T1000 (cell line): ENCODE results near the gene ARMH1.

Source experiments
- DNase-seq: peaks from one replicate; lab custom pipeline; 2025; ENCODE audit warnings: mixed read lengths; lab: John Stamatoyannopoulos, UW

Gene ARMH1

DNA sequence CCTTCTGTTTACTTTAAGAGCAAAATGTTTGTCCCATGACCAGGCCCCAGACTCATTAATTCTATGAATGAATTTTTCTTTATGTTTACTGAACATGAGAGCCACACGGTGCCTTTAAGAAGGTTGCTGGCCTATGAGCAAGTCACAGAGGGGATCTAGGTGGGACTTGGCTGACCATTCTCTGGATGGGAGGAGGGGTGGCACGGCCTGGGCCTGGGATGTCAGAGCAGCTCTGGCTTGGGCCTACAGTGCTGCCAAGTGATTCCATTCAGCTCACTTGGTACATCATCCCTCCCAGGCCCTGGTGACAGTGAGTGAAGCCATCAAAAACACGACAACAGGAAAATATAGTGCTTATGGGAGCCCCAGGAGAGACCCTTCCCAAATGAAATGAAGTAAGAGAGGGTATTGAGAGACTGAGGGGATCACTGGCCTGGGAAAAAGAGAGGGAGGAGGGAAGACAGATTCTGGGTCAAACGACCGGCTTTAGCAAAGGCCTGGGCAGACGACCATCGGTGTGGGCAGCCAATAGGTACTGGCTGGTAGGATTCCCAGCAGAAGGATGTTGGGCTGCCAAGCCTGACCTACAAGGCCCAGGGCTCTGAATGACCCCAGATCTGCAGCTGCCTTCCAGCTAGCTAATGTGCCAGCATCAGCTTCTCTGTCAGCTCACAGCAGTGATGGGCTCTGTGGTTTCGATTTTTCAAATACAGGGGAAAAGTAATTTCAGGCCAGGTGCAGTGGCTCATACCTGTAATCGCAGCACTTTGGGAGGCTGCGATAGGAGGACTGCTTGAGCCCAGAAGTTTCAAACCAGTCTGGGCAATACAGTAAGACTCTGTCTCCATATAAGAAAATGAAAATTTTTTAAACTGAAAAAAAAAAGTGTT lies 3.5 kb upstream of the ARMH1 start:
- DNase-seq: no peak

- DNase-seq: peak; percentile 52
Observed at GRCh38 chr1:44672254-44672955, 2.1 kb upstream of the ARMH1 start.

- DNase-seq: no peak
Observed at GRCh38 chr1:44672961-44673674, 1.4 kb upstream of the ARMH1 start.

GRCh38 chr1:44673675-44674112 lies 820 bp upstream of the ARMH1 start:
- DNase-seq: no peak

DNA sequence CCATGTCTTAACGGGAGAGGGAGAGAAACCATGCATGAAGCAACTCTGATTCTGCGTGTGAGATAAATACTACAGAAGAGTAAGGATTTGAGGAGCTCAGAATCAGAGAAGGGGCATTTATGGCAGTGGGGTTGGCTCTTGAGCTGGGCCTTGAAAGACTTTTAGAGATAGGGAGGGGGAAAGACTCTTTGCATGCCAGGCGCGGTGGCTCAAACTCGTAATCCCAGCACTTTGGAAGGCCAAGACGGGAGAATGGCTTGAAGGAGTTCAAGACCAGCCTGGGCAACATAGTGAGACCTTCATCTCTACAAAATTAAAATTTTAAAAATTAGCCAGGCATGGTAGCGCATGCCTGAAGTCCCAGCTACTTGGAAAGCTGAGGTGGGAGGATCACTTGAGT lies 672 bp downstream of the ARMH1 start:
- no peak for DNase-seq

- DNase-seq: no peak
Observed at GRCh38 chr1:44676484-44677200, 2.1 kb downstream of the ARMH1 start.

- DNase-seq: no peak
Observed at GRCh38 chr1:44677201-44677766, 2.8 kb downstream of the ARMH1 start.

- DNase-seq: no peak
Observed at GRCh38 chr1:44678120-44678519, 3.6 kb downstream of the ARMH1 start.

DNA sequence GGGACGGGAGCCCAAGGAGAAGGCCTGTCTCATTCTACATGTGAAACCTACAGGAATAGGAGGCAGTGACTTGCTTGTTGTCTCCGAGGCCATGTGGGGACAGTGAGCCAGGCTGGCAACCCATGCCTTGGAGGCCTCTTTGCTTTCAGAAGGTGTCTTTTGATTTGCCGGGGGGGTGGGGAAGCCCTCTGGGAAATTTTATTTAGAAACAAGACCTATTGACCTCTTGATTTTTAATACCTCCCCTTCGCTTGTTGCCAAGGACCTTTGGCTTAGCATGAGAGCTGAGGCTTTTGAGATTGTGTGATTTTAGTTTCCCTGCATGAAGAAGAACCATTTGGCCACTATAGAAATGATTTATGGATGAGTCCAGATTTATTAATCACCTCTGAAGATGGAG lies 4.1 kb downstream of the ARMH1 start:
- DNase-seq: no peak

GRCh38 chr1:44679468-44679867 lies 5.0 kb downstream of the ARMH1 start:
- no peak for DNase-seq

GRCh38 chr1:44681905-44682882 lies 7.7 kb downstream of the ARMH1 start:
- DNase-seq: no peak

GRCh38 chr1:44682883-44683265 lies 8.4 kb downstream of the ARMH1 start:
- DNase-seq: no peak

- no peak for DNase-seq
Observed at GRCh38 chr1:44684525-44684924, 10.0 kb downstream of the ARMH1 start.

DNA sequence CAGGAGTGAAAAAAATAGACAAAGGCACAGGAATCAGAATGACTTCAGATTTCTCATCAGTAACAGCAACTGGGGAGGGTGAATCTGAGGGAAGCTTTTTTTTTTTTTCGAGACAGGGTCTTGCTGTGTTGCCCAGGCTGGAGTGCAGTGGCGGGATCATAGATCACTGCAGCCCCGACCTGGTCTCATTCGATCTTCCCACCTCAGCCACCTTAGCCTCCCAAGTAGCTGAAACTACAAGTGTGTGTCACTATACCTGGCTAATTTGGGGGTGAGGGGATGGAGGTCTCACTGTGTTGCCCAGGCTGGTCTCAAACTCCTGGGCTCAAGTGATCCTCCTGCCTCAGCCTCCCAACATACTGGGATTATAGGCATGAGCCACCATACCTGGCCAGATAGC lies 10.7 kb downstream of the ARMH1 start:
- DNase-seq: no peak

DNA sequence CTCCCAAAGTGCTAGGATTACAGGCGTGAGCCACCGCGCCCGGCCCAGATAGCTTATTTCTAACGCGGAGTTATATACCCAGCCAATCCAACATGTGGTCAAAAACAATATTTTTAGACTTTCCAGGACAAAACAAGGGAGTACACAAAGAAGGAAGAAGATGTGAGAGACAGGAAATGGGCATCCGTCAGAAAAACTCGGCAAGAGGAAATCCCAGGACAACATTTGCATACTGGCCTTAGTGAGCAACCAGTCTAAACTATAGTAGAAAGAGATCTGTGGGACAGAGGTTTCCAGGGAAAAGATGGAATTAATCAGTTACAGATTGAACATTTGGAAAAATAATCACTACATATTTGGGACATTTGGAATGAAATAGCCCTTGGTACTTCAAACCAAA lies 11.4 kb downstream of the ARMH1 start:
- no peak for DNase-seq

DNA sequence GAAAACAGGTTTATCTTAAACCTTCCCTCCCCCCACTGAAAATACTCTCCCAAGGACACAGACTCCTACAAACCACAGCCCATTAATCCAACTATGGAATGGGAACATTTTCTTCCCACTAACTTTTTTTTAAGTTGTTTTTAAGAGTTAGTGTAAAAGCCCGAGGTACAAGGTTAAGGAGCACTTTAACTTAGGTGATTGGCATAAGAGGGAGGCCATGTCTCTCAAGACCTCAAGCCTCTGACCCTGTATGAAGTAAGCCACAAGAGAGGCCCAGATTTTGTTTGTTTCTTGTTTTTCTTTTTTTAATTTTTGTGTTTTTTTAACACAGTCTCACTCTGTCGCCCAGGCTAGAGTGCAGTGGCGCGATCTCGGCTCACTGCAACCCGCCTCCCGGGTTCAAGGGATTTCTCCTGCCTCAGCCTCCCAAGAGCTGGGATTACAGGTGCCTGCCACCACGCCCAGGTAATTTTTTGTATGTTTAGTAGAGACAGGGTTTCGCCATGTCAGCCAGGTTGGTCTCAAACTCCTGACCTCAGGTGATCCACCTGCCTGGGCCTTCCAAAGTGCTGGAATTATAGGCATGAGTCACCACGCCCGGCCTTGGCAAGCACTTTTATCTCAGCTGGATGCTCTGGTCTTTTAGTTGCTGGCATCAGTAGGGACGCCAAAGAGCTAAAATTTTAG lies 14.4 kb downstream of the ARMH1 start:
- DNase-seq: no peak

GRCh38 chr1:44689447-44689765 lies 14.9 kb downstream of the ARMH1 start:
- DNase-seq: no peak

GRCh38 chr1:44693159-44693558 lies 18.6 kb downstream of the ARMH1 start:
- DNase-seq: no peak

- DNase-seq: no peak
Observed at GRCh38 chr1:44693900-44694299, 19.4 kb downstream of the ARMH1 start.

GRCh38 chr1:44694863-44695478 lies 20.5 kb downstream of the ARMH1 start:
- DNase-seq: no peak
